Activated naive CD8-positive, alpha-beta T cell treated with anti-CD3 and anti-CD28 coated beads, Interleukin-2, amount 50 U/mL, for 16 hours (primary cell): ENCODE measurements around the gene TECPR1.
A peak's percentile ranks its signal among the peaks of the same experiment; 100 is the strongest.

Experiments used
- DNase-seq: peaks from one replicate; pipeline ENCODE4 v3.0.0-alpha.2; 2020; ENCODE audit warnings: low read depth, low spot score

TECPR1 gene

DNA sequence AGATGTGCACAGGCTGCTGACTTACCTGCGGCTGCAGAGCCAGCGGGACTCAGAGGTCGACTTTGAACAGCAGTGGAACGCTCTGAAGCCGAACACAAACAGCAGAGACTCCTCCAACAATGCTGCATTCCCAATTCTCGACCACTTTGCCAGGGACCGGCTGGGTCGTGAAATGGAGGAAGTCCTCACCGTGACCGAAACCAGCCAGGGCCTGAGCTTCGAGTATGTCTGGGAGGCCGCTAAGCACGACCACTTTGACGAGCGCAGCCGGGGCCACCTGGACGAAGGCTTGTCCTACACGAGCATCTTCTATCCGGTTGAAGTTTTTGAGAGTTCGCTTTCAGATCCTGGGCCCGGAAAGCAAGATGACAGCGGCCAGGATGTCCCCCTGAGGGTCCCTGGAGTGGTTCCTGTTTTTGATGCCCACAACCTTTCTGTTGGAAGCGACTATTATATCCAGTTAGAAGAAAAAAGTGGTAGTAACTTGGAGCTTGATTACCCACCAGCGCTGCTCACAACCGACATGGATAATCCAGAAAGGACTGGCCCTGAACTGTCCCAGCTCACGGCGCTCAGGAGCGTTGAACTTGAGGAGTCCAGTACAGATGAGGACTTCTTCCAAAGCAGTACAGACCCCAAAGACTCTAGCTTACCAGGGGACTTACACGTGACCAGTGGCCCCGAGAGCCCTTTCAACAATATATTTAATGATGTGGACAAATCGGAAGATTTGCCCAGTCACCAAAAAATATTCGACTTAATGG is 60.2 kb downstream of the TECPR1 start:
- DNase-seq, result no peak

DNA sequence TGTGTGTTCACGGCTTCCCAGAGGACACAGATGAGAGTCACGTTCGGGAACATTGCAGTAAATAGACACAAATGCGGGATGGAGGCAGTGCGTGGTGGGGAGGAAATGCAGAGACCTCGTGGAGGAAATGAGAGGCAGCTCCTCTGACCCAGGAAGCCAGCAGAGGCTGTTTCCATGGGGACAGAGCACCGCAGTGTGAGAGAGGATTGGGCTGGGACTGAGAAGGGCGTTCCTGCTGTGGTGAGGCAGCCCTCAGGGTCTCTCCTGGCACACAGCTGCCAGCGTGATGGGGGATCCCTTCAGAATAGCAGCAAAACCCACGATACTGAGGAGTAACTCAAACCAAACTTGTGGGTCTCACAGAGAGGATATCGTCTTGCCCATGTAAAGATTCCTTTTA is 62.5 kb downstream of the TECPR1 start:
- no peak for DNase-seq

DNA sequence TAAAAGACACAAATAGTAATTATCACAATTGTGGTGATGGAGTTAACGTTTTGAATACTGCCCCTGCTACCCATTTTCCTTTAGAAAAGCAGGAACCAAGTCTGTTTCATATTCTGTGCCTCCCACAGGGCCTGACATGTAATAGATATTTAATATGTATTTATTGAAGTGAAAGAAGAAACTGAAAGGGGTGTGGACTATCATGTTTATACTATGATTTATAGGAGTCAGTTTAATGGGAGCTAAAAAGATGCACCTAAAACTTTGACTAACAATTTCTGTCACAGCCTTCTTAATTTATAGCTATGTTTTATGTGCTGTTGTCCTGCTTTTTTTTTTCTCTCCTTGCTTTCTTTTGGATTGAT is 64.9 kb downstream of the TECPR1 start:
- DNase-seq, result no peak

DNA sequence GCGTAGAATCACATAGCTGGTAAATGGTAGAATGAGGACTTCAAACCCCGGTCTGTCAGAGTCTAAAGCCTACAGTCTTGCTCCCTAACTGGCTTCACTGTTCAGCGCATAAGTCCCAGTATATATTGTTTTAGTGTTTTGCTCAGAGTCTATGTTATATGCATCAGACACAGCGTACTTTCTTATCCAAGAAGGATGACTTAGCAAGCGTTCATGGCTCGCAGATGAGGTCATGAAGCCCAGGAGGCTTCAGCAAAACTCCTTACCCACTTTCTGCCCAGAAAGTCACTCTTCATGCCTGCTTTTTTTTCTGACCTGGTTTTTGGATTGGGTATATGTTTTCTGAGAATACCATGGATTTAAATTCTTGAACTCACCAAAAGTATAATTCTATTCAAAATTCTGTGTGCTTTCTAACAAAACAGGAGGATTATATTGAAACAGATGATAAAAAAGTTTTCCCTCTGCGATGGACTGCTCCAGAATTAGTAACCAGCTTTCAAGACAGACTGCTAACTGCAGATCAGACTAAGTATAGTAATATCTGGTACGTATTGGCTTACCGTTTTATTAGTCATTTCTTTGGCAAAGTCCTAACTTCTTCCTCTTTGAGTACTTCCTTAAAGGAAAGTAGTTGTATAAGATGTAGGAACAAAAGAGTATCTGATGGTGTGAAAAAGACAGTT is 65.4 kb downstream of the TECPR1 start:
- DNase-seq, result no peak

DNA sequence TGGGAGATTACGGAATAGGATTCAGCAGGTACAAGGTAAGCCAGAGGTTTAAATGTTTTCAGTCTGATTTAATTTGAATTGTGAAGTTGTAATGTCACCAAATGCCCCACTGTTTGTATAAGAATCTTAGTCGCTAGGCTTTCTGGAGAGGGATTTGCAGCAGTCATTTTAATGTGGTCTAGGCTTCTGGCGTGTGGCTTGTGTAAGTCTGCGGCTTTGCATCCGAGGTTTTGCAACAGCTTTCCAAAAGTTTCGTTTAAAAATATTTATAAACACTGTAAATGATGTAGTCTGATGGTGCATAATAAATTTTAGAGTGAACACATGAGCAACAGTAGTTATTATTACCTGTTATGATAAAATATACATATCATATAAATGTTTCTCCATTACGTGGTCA is 66.9 kb downstream of the TECPR1 start:
- no peak for DNase-seq

DNA sequence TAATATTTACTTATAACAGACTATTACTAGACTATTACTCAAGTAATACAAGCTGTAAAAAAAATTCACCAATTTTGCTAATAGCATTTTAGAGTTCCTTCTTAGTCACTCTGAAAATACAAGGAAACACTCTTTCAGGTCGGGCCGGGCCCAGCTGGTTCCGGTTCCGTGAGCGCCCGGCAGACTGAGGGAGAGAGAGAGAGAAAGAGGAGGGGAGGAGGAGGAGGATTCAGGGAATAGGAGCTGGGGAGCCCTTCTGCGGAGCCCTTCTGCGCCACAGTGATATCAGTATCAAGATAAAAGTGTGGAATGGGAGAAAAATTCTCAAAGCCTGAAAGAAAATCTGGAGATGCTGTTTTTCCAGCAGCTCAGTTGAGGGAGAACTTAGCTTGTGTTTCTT is 71.3 kb downstream of the TECPR1 start:
- DNase-seq, result no peak

DNA sequence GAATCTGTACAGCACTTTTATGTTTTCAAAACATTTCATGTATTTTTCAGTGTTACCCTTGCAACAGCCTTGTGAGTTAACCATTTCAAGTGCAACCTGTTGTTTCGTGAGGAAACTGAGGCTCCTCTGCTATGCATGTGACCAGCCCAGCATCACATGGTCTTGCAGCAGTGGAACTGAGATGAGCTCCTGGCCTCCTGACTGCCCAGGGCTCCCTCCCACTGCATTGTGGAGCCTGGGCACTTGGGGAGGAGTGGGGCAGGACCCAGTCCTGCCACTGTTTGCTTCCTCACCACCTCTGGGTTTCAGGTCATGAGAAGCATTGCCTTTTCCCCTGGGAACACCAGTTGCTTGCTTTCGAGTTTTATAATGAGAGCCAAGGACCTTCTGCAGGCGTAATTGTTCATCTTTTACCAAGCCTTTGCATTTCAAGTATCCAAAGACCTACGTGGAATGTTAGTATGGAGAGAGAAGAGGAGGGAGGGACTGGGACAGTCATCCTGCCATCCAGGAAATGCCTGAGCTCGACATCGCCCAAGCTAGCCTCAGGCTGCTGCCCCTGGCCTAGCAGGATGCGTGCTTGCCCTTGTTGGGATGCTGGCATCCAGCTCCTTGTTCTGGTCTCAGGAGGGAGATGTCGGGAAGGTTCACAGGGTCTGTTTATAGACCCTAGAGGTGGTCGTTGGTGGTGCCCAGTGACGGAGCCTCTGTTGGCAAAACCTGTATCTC is 73.1 kb downstream of the TECPR1 start:
- no peak for DNase-seq

DNA sequence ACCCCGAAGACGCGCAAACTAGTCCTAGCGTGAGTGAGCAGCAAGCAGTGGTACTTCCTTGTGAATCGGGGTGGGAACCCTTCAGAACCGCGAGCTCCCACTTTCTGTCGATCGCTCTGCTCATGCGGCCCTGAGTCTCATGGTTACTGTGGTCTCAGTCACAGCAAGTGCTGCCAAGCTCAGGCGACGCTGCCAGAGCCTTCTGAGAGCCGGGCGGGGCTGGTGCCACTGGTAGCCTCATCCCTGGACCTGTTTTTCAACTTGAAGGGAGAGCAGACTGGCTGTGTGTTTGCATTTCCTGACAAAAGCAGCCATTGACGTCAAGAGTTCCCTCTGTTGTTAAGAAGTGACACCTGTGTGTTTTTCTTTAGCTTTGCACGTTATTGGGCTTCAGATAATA is 73.7 kb downstream of the TECPR1 start:
- no peak for DNase-seq

DNA sequence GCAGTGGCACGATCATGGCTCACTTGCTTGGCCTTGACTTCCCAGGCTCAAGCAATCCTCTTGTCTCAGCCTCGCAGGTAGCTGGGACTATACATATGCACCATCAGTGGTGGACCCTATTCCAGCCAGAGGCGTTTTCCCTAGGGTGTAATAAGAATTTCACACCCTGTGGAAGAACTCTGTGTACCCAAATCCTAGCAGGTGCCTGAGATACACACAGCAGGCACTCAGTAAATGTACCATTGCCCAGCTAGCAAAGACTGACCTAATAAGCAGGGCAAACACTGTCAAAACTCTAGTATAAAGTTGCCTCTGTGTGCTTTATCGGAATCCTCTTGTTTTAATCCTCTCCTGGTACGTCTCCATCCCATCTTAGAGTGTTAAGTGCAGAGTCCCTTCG is 74.5 kb downstream of the TECPR1 start:
- DNase-seq, result no peak

DNA sequence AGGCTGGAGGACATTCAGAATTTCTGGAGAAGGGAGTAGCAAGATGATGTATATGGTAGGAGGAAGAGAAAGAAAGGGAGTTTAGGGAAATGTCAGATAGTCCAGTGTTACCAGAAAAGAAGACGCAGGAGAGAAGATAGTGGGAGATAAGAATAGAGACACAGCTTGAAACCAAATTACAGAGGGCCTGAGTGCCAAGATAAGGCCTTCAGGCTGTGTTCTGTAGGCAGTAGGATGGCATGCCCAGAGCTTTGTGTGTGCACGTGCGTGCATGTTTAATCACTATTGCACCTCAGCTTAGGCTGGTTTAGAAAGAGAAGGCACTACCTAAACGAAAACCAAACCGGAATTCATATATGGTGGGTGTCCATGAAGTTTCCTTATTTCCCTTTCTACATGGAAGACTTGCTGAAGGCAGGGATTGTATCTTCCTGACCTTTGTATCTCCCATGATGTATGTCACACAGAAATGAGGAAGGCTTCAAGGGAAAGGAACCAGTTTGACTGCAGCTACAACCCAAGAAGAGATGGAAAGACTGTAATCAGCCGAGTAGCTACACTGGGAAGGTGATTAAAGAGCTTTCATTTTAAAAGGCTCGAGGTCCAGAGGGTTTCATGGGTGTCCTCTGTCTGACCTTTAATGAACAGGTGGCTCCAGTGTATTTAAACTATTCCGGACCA is 76.6 kb downstream of the TECPR1 start:
- no peak for DNase-seq

DNA sequence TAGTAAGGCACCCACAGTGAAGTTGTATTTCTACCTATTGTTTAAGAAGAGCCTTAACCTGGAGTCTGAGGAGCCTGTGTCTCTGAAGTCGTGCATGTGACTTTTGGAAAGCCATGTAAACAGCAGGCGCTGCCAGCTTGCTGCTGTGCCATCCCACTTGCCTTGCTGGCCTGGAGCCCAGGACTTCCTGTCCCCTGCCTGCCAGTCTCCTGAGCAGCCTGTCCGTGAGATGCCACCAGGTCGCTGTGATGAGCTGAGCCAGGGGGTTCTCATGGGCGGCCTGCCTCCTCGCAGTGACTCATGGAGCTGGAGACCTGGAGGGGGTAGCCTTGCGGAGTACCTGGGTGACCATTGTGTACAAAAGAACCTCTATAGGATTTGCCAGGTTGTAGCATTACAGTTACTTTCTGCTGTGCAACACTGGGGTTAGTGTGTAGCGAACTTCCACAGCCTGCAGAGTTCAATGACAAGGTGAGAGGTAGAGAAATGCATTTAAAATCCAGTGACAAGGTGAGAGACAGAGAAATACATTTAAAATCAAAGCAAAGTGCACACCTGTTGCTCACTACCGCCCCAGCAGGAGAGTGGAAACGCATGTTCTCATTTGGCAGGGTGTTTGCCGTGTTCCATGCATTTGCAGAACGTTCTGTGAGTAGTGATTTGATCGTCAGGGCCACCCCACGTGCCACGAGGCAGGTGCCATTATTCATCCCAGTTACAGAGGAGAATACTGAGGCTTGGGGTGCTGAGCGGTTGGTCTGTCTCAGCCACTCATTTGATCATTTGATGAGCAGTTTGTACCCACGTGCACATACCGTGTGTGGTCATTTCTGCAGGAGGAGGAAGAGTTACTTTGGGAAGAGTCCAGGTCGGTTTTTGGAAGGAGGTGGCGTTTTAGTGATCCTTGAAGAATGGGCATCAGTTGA is 77.4 kb downstream of the TECPR1 start:
- DNase-seq, result no peak

DNA sequence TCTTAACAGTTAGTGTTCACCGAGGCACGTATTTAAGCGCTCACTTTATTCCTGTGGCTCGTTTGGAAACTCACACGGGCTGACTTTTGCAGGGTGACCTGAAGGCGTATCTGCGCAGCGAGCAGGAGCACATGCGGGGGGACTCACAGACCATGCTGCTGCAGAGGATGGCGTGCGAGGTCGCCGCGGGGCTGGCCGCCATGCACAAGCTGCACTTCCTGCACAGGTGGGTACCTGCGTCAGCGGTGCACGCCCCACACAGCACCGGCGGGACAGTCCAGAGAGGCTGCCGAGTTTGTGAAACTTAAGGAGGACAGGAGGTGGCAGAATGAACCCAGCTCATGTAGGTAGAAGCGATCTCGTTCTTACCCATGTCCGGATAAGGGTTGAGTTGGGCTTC is 80.6 kb downstream of the TECPR1 start:
- DNase-seq, result no peak

DNA sequence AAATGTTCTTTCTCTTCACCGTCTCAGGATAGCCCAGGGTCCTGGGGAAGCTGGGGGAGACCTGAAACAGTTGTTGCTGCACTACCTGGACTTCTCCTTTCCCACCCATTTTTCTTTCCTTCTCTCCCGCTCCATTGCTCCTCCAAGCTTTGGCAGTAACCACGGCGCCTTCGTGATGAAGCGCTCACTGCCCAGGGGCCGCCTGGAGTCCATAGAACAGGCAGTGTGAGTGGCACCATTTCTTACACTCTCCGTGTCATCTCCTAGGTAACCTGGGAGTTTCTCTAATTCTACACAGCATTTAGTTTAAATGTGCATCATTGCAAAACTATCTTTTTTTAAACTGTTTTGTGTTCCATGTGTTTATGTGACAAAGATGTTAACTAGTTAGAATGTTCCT is 81.1 kb downstream of the TECPR1 start:
- no peak for DNase-seq

DNA sequence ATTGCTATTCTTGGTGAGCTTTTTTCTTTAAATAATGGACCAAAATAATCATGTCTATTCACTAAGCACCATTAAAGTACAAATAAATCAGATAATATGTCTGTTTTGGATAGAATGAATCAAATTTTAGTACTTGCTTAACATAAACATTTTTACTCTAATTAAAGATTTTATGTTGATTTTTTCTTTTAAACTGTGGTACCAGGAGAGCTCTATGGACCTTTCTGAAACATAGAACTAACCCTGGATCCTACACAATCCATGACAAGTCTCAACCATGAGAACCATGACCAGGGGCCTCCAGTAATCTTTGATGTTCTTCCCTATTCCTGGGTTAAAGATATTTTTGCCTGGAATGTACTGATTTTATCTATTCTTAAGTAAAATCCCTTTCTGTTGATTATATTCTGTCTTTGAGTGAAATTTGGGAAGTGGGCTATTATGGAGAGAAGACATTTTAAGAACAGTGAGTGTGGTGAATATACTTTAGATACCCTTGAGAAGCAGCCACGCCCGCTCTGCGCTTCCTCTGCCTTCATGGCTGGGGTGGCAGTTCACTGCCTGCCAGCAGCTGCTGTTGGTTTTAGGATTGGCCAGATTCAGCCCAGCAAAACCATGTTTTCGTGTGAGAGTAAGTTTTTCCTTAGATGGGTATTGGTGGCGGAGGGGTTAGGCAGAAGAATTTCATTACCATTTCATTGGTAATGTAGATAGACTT is 83.0 kb downstream of the TECPR1 start:
- no peak for DNase-seq

DNA sequence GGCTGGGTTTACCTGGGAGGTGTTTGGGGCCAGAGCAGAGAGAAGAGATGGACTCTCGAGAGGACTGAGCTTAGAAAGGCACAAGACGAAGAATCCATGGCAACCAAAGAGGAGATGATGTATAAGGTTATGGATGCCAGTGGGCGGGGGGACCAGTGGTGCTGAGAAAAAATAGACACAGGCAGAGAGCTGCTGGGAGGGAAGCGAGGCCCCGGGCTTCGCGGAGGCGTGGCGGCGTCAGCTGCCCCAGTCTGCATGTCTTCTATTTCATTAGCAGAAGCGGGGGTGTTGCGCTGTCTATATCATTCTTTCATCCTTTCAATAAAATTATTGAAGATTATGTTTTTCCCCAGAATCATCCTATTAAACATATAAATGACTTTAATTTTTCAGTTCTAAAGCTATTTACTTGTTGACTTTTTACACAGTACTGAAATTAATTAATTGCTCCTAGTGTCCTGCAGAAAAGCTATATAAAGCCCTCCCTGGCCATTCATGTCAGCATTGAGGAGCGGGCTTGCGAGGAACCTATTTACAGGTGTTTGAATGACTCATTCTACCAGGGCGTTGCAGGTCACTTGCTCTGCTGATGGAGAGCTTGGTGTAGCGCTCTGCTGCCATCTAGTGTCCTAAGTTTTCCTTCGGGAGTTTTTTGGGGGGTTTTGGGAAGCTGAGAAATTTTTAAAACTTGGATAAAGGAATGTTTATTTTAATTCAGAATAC is 83.7 kb downstream of the TECPR1 start:
- peak; percentile 34 for DNase-seq

DNA sequence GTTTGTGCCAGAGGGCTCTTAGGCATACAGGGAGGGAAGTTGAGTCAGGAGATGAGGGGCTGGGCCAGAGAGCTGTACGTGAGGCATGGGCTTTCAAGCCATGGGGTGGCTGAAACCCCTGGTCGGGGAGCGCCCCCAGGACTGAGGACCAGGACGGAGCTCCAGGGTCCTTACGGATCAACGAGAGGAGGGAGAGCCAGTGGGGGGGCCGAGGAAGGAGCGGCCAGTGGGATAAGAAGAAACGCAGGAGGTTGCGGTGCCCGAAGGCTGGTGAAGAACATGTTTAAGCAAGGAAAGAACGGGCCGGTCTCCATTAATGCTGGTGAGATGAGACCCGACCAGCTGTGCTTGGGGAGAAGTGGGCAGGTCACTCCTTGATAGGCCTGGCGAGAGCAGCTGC is 84.4 kb downstream of the TECPR1 start:
- DNase-seq, result no peak

DNA sequence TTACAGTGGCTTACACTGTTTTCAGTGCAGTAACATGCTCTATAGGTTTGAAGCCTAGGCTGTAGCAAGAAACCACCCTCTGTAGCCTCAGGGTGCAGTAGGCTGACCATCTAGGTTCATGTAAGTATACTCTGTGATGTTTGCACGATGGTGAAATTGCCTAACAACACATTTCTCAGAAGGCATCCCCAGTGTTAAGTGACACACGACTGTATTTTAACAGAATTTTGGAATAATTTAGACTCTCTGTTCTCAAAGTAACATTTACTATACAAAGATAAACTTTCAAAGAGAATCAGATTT is 85.4 kb downstream of the TECPR1 start:
- DNase-seq, result no peak

DNA sequence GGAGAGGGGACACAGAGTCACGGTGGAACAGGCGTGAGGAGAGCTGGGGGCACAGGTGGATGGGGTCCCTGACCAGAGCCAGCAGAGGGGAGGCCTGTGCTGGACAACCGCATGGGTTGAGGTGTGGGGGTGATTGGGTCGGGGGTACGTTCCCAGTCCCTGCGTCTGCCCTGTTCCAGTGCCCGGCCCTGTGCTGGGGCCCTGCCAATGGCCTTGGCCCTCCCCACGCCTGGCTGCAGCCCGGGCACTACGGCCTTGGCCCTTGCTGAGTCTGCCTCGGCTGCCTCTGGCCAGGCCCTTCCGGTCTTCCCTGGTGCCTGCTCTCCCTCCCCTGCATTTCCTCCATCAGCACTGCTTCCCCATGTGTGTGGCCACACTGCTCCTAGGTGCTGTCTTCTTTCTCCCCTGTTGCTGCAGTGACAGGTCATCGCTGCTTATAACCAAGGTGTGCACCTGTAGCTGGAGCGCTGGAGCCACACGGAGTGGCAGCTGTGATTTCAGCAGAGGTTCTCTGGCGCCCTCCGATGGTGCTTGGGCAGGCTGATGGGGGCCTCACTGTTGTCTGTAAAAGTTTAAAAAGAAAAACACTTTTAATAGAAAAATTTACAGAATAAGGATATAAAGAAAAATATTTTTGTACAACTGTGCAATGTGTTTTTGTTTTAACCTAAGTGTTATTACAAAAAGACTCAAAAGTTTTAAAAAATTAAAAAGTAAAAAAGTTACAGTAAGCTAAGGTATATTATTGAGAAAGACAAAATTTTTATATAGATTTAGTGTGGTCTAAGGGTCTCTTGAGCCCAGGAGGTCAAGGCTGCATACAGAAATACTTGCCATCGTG is 86.0 kb downstream of the TECPR1 start:
- no peak for DNase-seq
